HG02884 (cell line): Measurements from ENCODE around the gene RBM6.
"Not testable (repeated sequence)": the region's sequence is repeated elsewhere in the genome, so short reads cannot be mapped to it uniquely, and the experiment has no call there.

Source experiments
- ATAC-seq: cut with Tn5 transposase; IDR thresholded peaks from one replicate; pipeline ENCODE4 v1.9.1; 2021; ENCODE audit warnings: mild to moderate bottlenecking, moderate library complexity; ENCODE audit not compliant: unreplicated experiment

Gene RBM6

GRCh38 chr3:50084951-50085350 is 145.0 kb downstream of the RBM6 start:
- ATAC-seq = not testable (repeated sequence)

- peak; percentile 98 for ATAC-seq
These were observed 149.0 kb downstream of the RBM6 start, which contains the start of gene RBM5 for GRCh38 chr3:50088725-50089608. Gene RBM5 (plus strand): TSS chr3:50088919. CDS start chr3:50090435, 1,516 bp downstream.

DNA sequence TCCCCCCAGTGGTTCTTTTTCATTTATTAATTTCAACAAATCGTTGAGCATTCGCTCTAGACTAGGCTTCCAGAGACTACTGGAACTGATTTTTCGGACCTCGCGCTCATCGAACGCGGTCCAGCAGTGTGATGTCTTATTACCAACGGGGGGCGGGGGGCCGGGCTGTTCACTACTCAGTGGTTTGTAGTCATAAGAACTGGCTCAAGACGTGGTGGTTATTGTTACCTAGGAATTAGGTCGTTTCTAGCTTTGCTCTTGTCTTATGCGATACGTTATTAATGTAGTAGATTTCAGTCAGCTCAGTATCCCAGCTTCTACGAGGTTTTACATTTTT is 149.6 kb downstream of the RBM6 start:
- no peak for ATAC-seq

DNA sequence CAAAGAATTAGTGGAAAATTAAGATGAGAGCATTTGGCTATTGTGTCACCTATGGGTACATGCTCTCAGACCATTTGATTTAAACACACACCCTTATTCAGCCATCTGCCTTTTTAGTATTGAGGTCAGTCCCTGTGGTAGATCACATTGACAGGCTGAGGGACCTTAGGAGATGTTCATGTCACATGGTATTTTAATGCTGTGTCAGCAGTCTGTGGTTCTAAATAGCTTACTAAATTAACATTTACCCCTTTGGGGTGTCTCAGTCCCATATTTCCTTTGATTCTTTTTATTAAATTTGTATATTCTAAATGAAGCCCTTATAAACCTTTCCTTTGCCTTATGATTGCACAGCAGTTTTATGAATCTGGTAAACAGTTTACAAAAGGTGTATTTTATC is 151.0 kb downstream of the RBM6 start:
- no peak for ATAC-seq

DNA sequence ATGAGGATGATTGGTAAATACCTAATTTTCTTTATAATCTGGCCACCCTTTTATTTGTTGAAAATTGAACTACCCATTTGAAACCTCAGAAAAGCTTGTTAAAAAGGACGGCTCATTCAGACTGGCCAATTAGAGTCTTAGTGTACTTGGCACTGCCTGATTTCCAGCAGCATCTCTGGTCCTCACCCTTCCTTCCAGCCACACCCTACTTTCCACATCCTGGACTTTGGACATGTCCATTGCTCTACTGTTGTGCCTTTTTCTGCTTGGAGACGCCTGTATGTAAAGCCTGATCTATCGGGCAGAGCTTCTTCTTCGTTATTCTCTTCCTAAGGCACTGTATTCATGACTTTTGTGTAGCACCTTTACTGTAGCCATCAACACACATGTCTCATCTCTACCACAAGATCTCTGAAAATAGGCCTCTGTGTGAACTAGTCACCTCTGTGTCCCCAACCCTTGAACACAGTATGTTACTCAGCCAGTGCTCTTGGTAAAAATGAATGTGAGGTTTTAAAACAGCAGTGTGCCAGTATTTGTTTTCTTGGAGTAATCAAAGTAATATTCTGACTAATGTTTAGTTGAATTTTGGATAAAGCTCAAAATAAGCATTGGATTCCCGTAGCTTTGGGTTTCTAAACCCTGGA is 155.5 kb downstream of the RBM6 start:
- ATAC-seq = no peak

GRCh38 chr3:50100386-50100785 is 160.4 kb downstream of the RBM6 start:
- no peak for ATAC-seq

- ATAC-seq = no peak
These were observed 161.3 kb downstream of the RBM6 start for GRCh38 chr3:50100956-50101845.

DNA sequence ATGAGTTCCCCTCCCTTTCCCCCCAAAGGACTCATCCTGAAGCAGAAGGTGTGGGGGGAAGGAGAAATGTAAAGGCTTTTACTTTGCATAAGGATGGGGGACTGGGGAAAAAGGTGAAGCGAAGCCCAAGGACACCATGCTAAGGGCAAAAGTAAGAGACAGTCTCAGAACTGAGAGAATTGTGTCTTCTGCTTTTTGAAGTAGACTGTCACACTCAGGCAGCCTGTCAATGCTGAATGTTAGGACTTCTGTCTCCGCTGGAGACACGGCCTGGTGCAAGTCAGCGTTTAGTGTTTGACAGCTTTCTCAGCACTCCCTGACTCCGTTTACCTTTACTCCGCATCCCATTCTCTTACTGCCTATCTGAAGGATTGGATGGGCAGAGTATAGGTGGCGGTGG is 162.6 kb downstream of the RBM6 start:
- ATAC-seq = no peak

DNA sequence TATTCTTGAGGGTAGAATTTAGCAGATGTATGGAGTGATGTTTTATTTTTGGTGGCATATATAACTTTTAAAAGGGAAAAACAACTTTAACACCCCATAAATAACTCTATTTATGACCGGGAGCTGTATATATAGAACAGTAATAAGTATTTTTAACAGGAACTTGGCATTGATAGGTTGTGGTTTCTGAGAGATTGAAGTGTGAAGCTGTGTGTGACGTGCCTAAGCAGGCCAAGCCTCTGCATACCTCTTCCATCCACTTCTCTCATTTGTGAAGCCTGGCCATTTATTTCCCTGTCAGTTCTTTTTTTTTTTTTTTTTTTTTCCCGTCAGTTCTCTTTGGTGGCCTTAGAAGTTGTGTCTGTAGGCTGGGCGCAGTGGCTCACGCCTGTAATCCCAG is 171.8 kb downstream of the RBM6 start:
- no peak for ATAC-seq

DNA sequence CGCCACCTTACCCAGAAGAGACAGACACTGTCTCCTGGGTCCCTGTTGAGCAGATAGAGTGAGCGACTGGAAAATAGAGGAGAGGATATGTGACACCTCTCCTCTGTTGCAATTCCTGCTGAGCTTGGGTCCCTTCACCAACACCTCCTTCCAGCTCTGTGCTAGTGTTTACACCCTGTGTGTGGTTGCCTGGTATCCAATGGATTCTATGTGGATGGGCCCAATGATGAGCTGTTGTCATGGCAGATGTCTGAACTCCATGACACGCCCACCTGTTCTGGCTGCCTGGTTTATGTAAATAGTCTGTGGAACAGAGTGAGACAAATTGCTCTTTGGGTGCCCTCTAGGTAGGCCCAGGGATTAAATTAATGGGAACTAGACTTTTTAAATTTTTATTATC is 172.5 kb downstream of the RBM6 start:
- no peak for ATAC-seq

DNA sequence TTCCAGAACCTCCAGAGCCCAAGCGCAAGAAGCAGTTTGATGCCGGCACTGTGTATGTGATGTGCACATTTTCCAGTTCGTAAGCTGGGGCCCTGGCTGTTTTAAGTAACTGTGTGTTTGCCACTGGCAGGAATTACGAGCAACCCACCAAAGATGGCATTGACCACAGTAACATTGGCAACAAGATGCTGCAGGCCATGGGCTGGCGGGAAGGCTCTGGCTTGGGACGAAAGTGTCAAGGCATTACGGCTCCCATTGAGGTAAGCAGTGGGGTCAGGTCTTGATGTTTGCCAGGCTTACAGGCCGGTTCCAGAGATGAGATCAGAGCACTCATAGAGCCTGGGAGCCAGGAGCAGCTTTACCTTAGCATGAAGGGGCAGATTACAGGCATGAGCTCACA is 177.2 kb downstream of the RBM6 start:
- no peak for ATAC-seq

DNA sequence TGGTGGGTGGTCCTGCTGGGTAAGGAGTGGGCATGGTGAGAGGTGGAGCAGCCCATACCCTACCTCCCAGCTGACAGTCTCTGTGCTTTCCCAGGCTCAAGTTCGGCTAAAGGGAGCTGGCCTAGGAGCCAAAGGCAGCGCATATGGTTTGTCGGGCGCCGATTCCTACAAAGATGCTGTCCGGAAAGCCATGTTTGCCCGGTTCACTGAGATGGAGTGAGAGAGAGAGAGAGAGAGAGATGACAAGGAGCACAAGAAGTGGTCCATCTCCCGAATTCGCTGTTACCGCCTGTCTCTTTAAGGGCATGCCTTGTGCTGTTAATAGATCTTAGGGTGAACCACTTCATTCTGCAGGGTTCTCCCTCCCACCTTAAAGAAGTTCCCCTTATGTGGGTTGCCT is 178.3 kb downstream of the RBM6 start:
- no peak for ATAC-seq

DNA sequence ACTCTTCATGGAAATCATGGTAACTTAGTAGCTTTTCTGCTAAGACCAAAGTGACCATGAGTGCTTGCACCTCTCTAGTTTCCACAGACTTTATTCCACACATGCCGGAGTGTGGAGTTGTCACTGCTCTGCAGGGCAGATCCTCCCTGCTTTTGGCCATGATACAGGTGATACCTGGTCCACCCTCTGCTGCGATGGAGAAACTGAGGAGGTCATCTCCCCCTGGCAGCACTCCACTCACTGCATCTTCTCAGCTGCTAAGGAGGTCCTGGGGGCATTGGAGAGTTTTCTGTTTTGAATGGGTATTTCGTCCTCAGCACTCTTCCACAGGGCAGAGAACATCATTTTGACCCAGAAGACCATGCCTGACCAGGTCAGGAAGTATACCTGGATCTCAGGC is 179.8 kb downstream of the RBM6 start:
- no peak for ATAC-seq

DNA sequence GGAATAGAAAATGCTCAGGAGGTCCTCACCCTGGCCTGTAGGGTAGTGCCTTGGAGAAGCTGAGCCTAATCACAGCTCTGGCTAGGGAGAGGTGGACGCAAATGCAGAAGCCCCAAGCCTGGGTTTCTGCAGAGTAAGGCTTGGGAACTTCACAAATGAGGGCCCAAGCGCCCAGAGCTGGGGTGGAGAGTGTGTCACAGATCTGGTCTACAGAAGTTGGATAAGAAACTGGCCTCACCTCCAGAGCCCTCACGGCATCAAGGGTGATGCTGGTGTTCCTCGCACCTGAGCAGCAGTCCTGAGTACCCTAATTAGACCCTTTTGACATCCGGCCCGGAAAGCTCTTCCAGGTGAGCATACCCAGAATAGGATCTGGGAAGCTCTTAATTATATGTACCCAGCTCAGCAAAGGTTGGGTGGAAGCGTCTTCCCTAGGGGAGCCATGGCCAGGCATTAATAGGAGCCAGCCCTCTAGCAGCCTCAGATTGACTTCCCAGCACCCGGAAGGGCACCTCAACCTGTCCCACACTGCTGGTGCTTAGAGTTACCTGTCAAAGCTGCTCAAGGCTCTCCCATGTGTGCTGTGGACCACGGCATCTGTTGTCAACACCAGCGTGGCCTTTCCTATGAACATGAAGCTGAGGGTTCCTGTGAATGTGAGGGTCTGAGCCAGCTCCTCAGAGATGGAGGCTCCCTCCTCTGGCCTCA is 180.6 kb downstream of the RBM6 start:
- ATAC-seq = no peak

DNA sequence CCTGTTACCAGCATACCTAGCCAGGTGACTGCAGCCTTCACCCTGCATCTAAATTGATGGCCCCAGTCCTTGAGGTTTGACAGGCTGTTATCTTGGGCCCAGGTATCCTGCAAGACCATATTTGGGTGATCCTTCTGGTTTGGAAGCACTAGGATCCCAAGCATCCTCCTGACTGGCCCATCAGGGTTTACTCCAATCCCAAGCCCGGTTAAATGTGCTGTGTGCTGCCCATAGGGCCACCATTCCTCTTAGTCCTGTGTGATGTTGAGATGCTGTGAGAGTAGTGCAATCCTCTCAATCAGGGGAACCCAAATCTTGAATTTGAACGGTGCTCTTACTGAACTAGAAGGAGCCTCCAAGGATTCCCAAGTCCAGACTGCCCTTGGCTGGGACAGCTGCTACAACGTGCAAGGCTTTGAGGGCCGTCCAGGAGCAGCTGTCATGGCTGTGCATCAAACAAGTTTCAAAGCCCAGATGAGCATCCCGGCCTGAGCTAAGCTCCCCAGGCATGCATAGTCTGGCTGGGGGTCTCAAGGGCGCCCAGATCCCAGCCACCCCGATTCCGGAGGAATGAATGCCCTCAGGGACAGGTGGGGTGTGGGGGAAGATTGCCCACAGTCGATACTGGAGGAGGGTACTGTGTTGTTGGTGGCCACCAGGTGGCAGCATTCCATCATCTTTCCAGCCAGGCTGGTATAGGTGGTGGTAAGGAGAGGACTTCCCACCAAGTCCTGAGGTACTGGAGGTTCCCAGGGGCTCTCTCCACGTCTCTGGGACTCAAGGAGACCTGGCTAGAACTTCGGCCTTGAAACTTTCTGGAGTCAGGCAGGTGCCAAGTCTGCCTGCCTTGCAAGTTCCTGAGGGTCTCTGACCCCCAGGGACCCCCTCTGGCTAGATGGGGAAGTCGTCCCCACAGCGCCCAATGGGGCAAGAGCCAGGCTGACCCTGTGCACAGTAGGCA is 181.4 kb downstream of the RBM6 start:
- no peak for ATAC-seq

DNA sequence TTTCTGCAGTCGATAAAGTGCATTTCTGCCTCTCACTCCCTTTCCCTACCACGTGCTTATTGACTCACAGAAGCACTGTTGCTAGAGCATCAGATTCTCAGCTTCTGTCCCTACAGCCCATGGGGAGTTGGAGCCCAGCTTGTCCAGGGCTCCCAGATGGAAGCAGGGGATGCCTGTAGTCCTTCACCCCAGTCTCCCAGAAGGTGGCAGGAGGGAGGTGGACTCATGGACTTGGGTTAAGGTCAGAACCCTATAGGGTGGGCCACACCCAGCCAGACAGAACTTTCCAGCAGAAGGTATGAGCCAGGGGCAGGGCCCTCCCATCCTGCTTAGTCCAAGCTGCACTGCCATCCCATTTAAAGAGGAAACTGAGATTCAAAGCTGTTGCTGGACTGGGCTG is 182.1 kb downstream of the RBM6 start:
- ATAC-seq = no peak

DNA sequence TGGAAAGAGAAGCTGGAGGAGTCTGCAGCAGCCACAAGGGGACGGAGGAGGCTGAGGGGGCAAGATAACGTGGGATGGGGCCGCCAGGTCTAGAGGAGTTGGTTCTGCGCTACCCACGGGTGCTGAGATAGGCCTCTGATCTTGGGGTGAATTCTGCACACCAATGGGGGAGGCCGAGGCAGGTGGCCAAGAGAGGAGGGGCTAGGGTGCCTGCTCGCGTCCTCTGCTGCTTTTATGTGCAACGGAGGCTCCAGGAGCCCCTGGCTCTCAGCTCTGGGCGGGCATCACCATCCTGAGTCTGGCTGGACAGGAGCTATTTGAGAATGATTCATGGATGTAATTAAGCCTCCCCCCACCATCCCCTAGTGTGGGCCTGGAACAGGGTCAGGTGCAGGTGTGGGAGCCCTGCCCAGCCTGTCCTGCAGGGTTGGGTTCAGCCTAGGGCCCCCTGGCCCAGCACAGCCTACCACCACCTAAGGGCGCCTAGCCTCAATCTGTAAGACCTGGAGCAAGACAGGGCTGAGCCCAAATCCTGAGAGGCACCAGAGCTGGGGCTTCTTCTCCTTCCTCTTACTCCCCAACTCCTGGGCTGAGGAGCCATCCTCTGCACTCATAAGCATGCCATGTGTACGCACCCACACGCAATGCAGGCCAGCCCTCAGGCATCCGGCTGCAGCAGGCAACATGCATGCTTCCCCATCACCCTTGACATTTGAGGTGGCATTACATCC is 182.9 kb downstream of the RBM6 start:
- no peak for ATAC-seq

- ATAC-seq = no peak
These were observed 183.6 kb downstream of the RBM6 start for GRCh38 chr3:50123394-50124051.
